Gastrocnemius medialis (tissue), 4 donors: ENCODE results near the gene ITPK1.

Source experiments
- POLR2A ChIP-seq, 2 donors: fragments of 450-650 bp; IDR thresholded peaks; one replicate each; pipeline ENCODE4 v1.6.1; 2017; ENCODE audit warnings: antibody characterized with exemption in 2 of 2, mild to moderate bottlenecking in 2 of 2, moderate library complexity in 2 of 2
- TF ChIP-seq, protein P1 (sequence below), 5 experiments: fragments of 450-650 bp in 3 of 5; fragments of 200-600 bp in 2 of 5; sonication (generic) in 2 of 5; IDR thresholded peaks in 4 of 5; conservative IDR thresholded peaks in 1 of 5; 1 replicate in 4 of 5; 2 replicates in 1 of 5; pipeline ENCODE4 v1.5.1; 2016 to 2019; ENCODE audit warnings: antibody characterized with exemption in 5 of 5, mild to moderate bottlenecking in 3 of 5, moderate library complexity in 3 of 5

DNA sequence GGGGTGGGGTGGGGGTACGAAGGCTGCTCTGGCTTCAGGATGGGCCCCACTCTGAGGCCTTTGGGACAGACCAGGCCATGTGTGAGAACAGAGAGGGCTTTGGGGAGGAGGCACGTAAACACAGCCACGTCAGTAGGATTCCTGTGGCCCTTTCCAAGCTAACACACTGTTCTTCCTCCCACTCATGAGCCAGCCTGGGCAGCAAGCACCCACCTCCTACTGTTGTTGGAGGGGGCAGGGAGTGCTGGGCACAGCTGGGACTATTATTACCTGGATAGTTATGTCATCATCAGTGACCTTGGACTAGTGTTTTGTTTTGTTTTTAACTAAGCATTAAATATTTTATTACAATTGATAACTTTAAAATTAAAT is 187.5 kb downstream of the ITPK1 start:
- TF ChIP-seq, protein P1, sequence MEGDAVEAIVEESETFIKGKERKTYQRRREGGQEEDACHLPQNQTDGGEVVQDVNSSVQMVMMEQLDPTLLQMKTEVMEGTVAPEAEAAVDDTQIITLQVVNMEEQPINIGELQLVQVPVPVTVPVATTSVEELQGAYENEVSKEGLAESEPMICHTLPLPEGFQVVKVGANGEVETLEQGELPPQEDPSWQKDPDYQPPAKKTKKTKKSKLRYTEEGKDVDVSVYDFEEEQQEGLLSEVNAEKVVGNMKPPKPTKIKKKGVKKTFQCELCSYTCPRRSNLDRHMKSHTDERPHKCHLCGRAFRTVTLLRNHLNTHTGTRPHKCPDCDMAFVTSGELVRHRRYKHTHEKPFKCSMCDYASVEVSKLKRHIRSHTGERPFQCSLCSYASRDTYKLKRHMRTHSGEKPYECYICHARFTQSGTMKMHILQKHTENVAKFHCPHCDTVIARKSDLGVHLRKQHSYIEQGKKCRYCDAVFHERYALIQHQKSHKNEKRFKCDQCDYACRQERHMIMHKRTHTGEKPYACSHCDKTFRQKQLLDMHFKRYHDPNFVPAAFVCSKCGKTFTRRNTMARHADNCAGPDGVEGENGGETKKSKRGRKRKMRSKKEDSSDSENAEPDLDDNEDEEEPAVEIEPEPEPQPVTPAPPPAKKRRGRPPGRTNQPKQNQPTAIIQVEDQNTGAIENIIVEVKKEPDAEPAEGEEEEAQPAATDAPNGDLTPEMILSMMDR (IDR thresholded peaks at IDR 0.05 in 4 of 5, conservative IDR thresholded peaks at IDR 0.05 in 1 of 5): no peak
- TF ChIP-seq POLR2A (IDR thresholded peaks at IDR 0.05): no peak
